Measurements from ENCODE around the gene PDCD4. TPM values are rescaled to one million over a fixed set of nuclear protein-coding genes. Genes with fewer than 3 reads are reported as not detected.

Gene PDCD4
- total RNA-seq, 2 experiments from 2014 or later: 59.0 to 116 TPM

GRCh38 chr10:110861930-110862649 lies 9.6 kb upstream of the PDCD4 start:
- Histone ChIP-seq H3K27ac (ENCODE audit: low read depth, low read length, poor library complexity, severe bottlenecking) (peak overlapping the region; percentile 92), H3K9me2 (ENCODE audit: insufficient read depth, low read length) (no peaks in the 10 kb centered on the region), H2AFZ (ENCODE audit: low read length) (peak overlapping the region; percentile 4; the same call in 1 of the 2 replicates), H3K4me3 (ENCODE audit: low read depth, low read length, poor library complexity, severe bottlenecking) (no peak overlapping the region), H3K9me3 (ENCODE audit: low read length) (no peaks in the 10 kb centered on the region), H3K4me1 (ENCODE audit: insufficient read depth, low read length, poor library complexity, severe bottlenecking) (peaks cover 100% of the 10 kb centered on the region), H3K4me2 (ENCODE audit: low read length) (peak overlapping the region; percentile 92), H3K36me3 (ENCODE audit: insufficient read depth, low read length) (no peaks in the 10 kb centered on the region), H4K20me1 (ENCODE audit: insufficient read depth, low read length) (no peaks in the 10 kb centered on the region), H3K79me2 (ENCODE audit: insufficient read depth, low read depth, low read length) (no peaks in the 10 kb centered on the region)
- TF ChIP-seq CTCF (conservative IDR thresholded peaks at IDR 0.05; ENCODE audit: low read length): no peak
- no peak for TF ChIP-seq EZH2phosphoT487 (IDR thresholded peaks at IDR 0.05; ENCODE audit: borderline replicate concordance, low read depth, low read length)
- intact Hi-C loops (cut with micrococcal nuclease; ENCODE audit: unreplicated experiment): loop anchor here (5.0 kb wide), 1 partner anchor 505 kb away; no protein-coding TSS in a partner anchor
- ChIA-PET CTCF (ENCODE audit: unreplicated experiment) (interaction anchor here (1.0 to 5.3 kb wide), 2 partner anchors 18 to 20 kb away, joined by 3 to 39 read pairs; no protein-coding TSS in a partner anchor), POLR2A (interaction anchor here (0.6 to 5.5 kb wide), 14 partner anchors 7 to 60 kb away, joined by 3 to 121 read pairs (median 4); partner anchors contain the start of genes BBIP1, PDCD4 and SHOC2)
- BruUV-seq (replicated peaks): no TSS peak
- no peak for DNase-seq (ENCODE audit: low spot score)

GRCh38 chr10:110862961-110863360 lies 8.8 kb upstream of the PDCD4 start:
- Histone ChIP-seq H3K27ac (ENCODE audit: low read depth, low read length, poor library complexity, severe bottlenecking) (peak overlapping the region; percentile 92), H2AFZ (ENCODE audit: low read length) (peak overlapping the region; percentile 4; the same call in 1 of the 2 replicates), H3K4me1 (ENCODE audit: insufficient read depth, low read length, poor library complexity, severe bottlenecking) (peaks cover 100% of the 10 kb centered on the region), H3K9me2 (ENCODE audit: insufficient read depth, low read length) (no peaks in the 10 kb centered on the region), H3K79me2 (ENCODE audit: insufficient read depth, low read depth, low read length) (no peaks in the 10 kb centered on the region), H3K4me2 (ENCODE audit: low read length) (peak overlapping the region; percentile 92), H3K4me3 (ENCODE audit: low read depth, low read length, poor library complexity, severe bottlenecking) (no peak overlapping the region), H4K20me1 (ENCODE audit: insufficient read depth, low read length) (no peaks in the 10 kb centered on the region), H3K36me3 (ENCODE audit: insufficient read depth, low read length) (no peaks in the 10 kb centered on the region), H3K9me3 (ENCODE audit: low read length) (no peaks in the 10 kb centered on the region)
- no TSS peak for BruUV-seq (replicated peaks)
- TF ChIP-seq CTCF (conservative IDR thresholded peaks at IDR 0.05; ENCODE audit: low read length) (no peak), EZH2phosphoT487 (IDR thresholded peaks at IDR 0.05; ENCODE audit: borderline replicate concordance, low read depth, low read length) (no peak)
- DNase-seq (ENCODE audit: low spot score): no peak
- intact Hi-C loops (cut with micrococcal nuclease; ENCODE audit: unreplicated experiment): loop anchor here (5.0 kb wide), 1 partner anchor 506 kb away; no protein-coding TSS in a partner anchor
- ChIA-PET CTCF (ENCODE audit: unreplicated experiment) (interaction anchor here (1.0 kb wide), 1 partner anchor 19 kb away, joined by 3 read pairs; no protein-coding TSS in a partner anchor), POLR2A (interaction anchor here (0.7 to 3.1 kb wide), 8 partner anchors 9 to 60 kb away, joined by 3 to 25 read pairs (median 3); partner anchors contain the start of gene PDCD4)
